H1 (cell line): Measurements from ENCODE around the gene FEZF1. TPM values are rescaled to one million over a fixed set of nuclear protein-coding genes. Genes with fewer than 3 reads are reported as not detected.

ENCODE experiments used
- CTCF ChIA-PET: fragments of 300-600 bp; sonication (Branson Sonifier 250); formaldehyde crosslinking; loops from one replicate; lab custom pipeline; 2021; ENCODE audit not compliant: partially characterized antibody; lab: Charles Lee
- POLR2A ChIA-PET: fragments of 300-600 bp; sonication (Branson Sonifier 250); formaldehyde crosslinking; loops from one replicate; lab custom pipeline; 2021; ENCODE audit warnings: inconsistent platforms; ENCODE audit not compliant: partially characterized antibody; lab: Charles Lee
- DNase-seq, 2 experiments: peaks; one replicate each; pipeline versions ENCODE4 v3.0.0 to v3.0.0-alpha.2; 2010 to 2022; ENCODE audit warnings: low spot score in 2 of 2, low read depth in 1 of 2, mixed read lengths in 1 of 2
- FAIRE-seq: peaks from 2 replicates; lab custom pipeline; 2011; peaks lifted over from hg19 to GRCh38; lab: Jason Lieb, UNC
- H2AFZ ChIP-seq: 2 replicates; pipeline ENCODE4 v1.8.1; 2012; ENCODE audit warnings: low read length, inconsistent platforms
- H2AK5ac ChIP-seq: 2 replicates; pipeline ENCODE4 v1.6.1; 2013; ENCODE audit warnings: low read depth, low read length
- H2BK120ac ChIP-seq: replicated peaks from 2 replicates; pipeline ENCODE3; 2013; ENCODE audit warnings: low read depth, low read length, inconsistent platforms
- H2BK12ac ChIP-seq: 2 replicates; pipeline ENCODE4 v1.6.1; 2013; ENCODE audit warnings: low read depth, low read length
- H2BK15ac ChIP-seq: 2 replicates; pipeline ENCODE4 v1.6.1; 2013; ENCODE audit warnings: low read length
- H2BK20ac ChIP-seq: 2 replicates; pipeline ENCODE4 v1.6.1; 2013; ENCODE audit warnings: low read length
- H2BK5ac ChIP-seq: 2 replicates; pipeline ENCODE4 v1.6.1; 2013; ENCODE audit warnings: low read depth, low read length
- H3K14ac ChIP-seq: 2 replicates; pipeline ENCODE4 v1.6.1; 2013; ENCODE audit warnings: inconsistent platforms; ENCODE audit not compliant: insufficient read length
- H3K18ac ChIP-seq: 2 replicates; pipeline ENCODE4 v1.6.1; 2013; ENCODE audit warnings: low read length; ENCODE audit errors: extremely low read depth
- H3K23ac ChIP-seq: 2 replicates; pipeline ENCODE4 v1.6.1; 2013; ENCODE audit warnings: inconsistent platforms; ENCODE audit not compliant: insufficient read length
- H3K23me2 ChIP-seq: 2 replicates; pipeline ENCODE4 v1.6.1; 2013; ENCODE audit warnings: low read depth, low read length
- H3K27ac ChIP-seq: 2 replicates; pipeline ENCODE4 v1.6.1; 2011; ENCODE audit warnings: low read depth, low read length, inconsistent platforms
- H3K27me3 ChIP-seq, 4 experiments: replicated peaks in 1 of 4; 1 replicate in 1 of 4; 2 replicates in 3 of 4; pipeline versions ENCODE4 v1.6.1 to v1.8.1; 2011 to 2013; ENCODE audit warnings: low read length in 3 of 4, mild to moderate bottlenecking in 3 of 4, inconsistent platforms in 2 of 4, mixed read lengths in 2 of 4, moderate library complexity in 1 of 4; ENCODE audit not compliant: control insufficient read depth in 3 of 4, insufficient read depth in 3 of 4; ENCODE audit errors: extremely low read depth in 1 of 4
- H3K36me3 ChIP-seq, 4 experiments: 2 replicates each; pipeline versions ENCODE4 v1.6.1 to v1.8.1; 2011 to 2013; ENCODE audit warnings: mild to moderate bottlenecking in 4 of 4, low read length in 3 of 4, moderate library complexity in 2 of 4, control low read depth in 1 of 4, inconsistent platforms in 1 of 4; ENCODE audit not compliant: insufficient read depth in 4 of 4, control insufficient read depth in 2 of 4
- H3K4ac ChIP-seq: replicated peaks from 2 replicates; pipeline ENCODE3; 2013; ENCODE audit warnings: low read length, low read depth, mixed read lengths, inconsistent platforms; ENCODE audit not compliant: insufficient read length
- H3K4me1 ChIP-seq, 4 experiments: replicated peaks in 1 of 4; 1 replicate in 1 of 4; 2 replicates in 3 of 4; pipeline versions ENCODE4 v1.6.1 to v1.8.1; 2011 to 2013; ENCODE audit warnings: low read length in 3 of 4, inconsistent platforms in 2 of 4, mixed read lengths in 1 of 4; ENCODE audit not compliant: insufficient read depth in 4 of 4, control insufficient read depth in 3 of 4
- H3K4me2 ChIP-seq, 2 experiments: 2 replicates each; pipeline versions ENCODE4 v1.6.1 to v1.8.1; 2011 to 2013; ENCODE audit warnings: low read depth in 2 of 2, low read length in 2 of 2, control low read depth in 1 of 2, inconsistent platforms in 1 of 2, mild to moderate bottlenecking in 1 of 2; ENCODE audit not compliant: insufficient read depth in 1 of 2
- H3K4me3 ChIP-seq, 4 experiments: fragments of 200-600, 300-600 bp in 1 of 4; sonication (generic), shearing (Covaris generic), sonication (Bioruptor Twin) in 1 of 4; 2 replicates each; pipeline versions ENCODE4 v1.5.1 to v1.8.1; 2011 to 2016; ENCODE audit warnings: low read length in 4 of 4, low read depth in 3 of 4, control low read depth in 2 of 4, inconsistent platforms in 2 of 4, mild to moderate bottlenecking in 2 of 4, mixed read lengths in 1 of 4, moderate library complexity in 1 of 4; ENCODE audit not compliant: insufficient read depth in 2 of 4; ENCODE audit errors: extremely low read depth in 1 of 4
- H3K56ac ChIP-seq: replicated peaks from 2 replicates; pipeline ENCODE3; 2013; ENCODE audit warnings: low read depth, mild to moderate bottlenecking, mixed read lengths, low read length, inconsistent platforms; ENCODE audit not compliant: insufficient read length
- H3K79me1 ChIP-seq: 2 replicates; pipeline ENCODE4 v1.6.1; 2013; ENCODE audit warnings: low read depth, low read length, control low read depth
- H3K79me2 ChIP-seq, 2 experiments: 2 replicates each; pipeline versions ENCODE4 v1.6.1 to v1.8.1; 2012 to 2013; ENCODE audit warnings: low read length in 2 of 2, mild to moderate bottlenecking in 2 of 2, inconsistent platforms in 1 of 2; ENCODE audit not compliant: insufficient read depth in 2 of 2, control insufficient read depth in 1 of 2
- H3K9ac ChIP-seq, 4 experiments: replicated peaks in 1 of 4; 1 replicate in 1 of 4; 2 replicates in 3 of 4; pipeline versions ENCODE4 v1.6.1 to v1.8.1; 2011 to 2013; ENCODE audit warnings: low read depth in 3 of 4, low read length in 3 of 4, control low read depth in 2 of 4, mild to moderate bottlenecking in 2 of 4, moderate library complexity in 2 of 4, inconsistent platforms in 1 of 4; ENCODE audit errors: extremely low read depth in 1 of 4
- H3K9me3 ChIP-seq, 2 experiments: 2 replicates each; pipeline versions ENCODE4 v1.6.1 to v1.8.1; 2012 to 2013; ENCODE audit warnings: mild to moderate bottlenecking in 2 of 2, moderate library complexity in 2 of 2, control low read depth in 1 of 2, inconsistent platforms in 1 of 2, low read depth in 1 of 2, low read length in 1 of 2, mixed read lengths in 1 of 2; ENCODE audit not compliant: insufficient read depth in 2 of 2
- H4K20me1 ChIP-seq, 2 experiments: replicated peaks in 1 of 2; 2 replicates each; pipeline versions ENCODE3 to v1.8.1; 2011 to 2013; ENCODE audit warnings: inconsistent platforms in 2 of 2, low read length in 2 of 2, mild to moderate bottlenecking in 1 of 2; ENCODE audit not compliant: insufficient read depth in 2 of 2, control insufficient read depth in 1 of 2
- H4K5ac ChIP-seq: 2 replicates; pipeline ENCODE4 v1.6.1; 2013; ENCODE audit warnings: low read length, low read depth, mixed read lengths, inconsistent platforms; ENCODE audit not compliant: insufficient read length
- H4K8ac ChIP-seq: 2 replicates; pipeline ENCODE4 v1.8.0; 2013; ENCODE audit warnings: mild to moderate bottlenecking, moderate library complexity, low read length, inconsistent platforms; ENCODE audit not compliant: insufficient read depth; ENCODE audit errors: extremely low read depth
- H4K91ac ChIP-seq: replicated peaks from 2 replicates; pipeline ENCODE3; 2013; ENCODE audit warnings: low read length, mixed read lengths, inconsistent platforms; ENCODE audit not compliant: insufficient read length
- BACH1 ChIP-seq: IDR thresholded peaks from 2 replicates; pipeline ENCODE4 v1.6.1; 2012; ENCODE audit warnings: low read length, improper control_type of control experiment
- CTBP2 ChIP-seq: IDR thresholded peaks from 2 replicates; pipeline ENCODE4 v1.7.0; 2011; ENCODE audit warnings: borderline replicate concordance, mild to moderate bottlenecking, moderate library complexity, mixed read lengths, low read length; ENCODE audit not compliant: insufficient read depth, insufficient read length
- GTF2F1 ChIP-seq: IDR thresholded peaks from 2 replicates; pipeline ENCODE4 v1.6.1; 2012; ENCODE audit warnings: low read depth, low read length, improper control_type of control experiment, borderline replicate concordance
- JUND ChIP-seq: IDR thresholded peaks from 2 replicates; pipeline ENCODE4 v1.6.1; 2011; ENCODE audit warnings: mild to moderate bottlenecking, improper control_type of control experiment, low read length
- KDM5A ChIP-seq: fragments of 200-600 bp; IDR thresholded peaks from 2 replicates; pipeline ENCODE4 v1.7.1; 2012; ENCODE audit warnings: mild to moderate bottlenecking, low read length, inconsistent platforms, mixed read lengths
- NRF1 ChIP-seq: IDR thresholded peaks from 2 replicates; pipeline ENCODE4 v1.6.1; 2011; ENCODE audit warnings: mild to moderate bottlenecking, low read depth, low read length, improper control_type of control experiment
- POLR2A ChIP-seq, 2 experiments: IDR thresholded peaks; 1 replicate in 1 of 2; 2 replicates in 1 of 2; pipeline ENCODE4 v1.6.1; 2011; ENCODE audit warnings: low read depth in 2 of 2, low read length in 2 of 2, mild to moderate bottlenecking in 2 of 2; ENCODE audit errors: control extremely low read depth in 1 of 2
- POU5F1 ChIP-seq: IDR thresholded peaks from 2 replicates; pipeline ENCODE4 v1.6.1; 2011; ENCODE audit warnings: low read depth, mild to moderate bottlenecking, low read length, moderate library complexity
- RAD21 ChIP-seq, 2 experiments: IDR thresholded peaks in 1 of 2; conservative IDR thresholded peaks in 1 of 2; 2 replicates each; pipeline ENCODE4 v1.6.1; 2011; ENCODE audit warnings: low read depth in 2 of 2, low read length in 2 of 2, improper control_type of control experiment in 1 of 2, inconsistent platforms in 1 of 2, mild to moderate bottlenecking in 1 of 2, moderate library complexity in 1 of 2
- SIN3A ChIP-seq, 2 experiments: IDR thresholded peaks in 1 of 2; conservative IDR thresholded peaks in 1 of 2; 2 replicates each; pipeline ENCODE4 v1.6.1; 2011 to 2012; ENCODE audit warnings: low read length in 2 of 2, improper control_type of control experiment in 1 of 2, low read depth in 1 of 2, mild to moderate bottlenecking in 1 of 2
- WGBS, 2 experiments: shearing (Covaris generic) in 1 of 2; methylation state at CpG; one replicate each; pipeline versions ENCODE4 v1.1.6 to v1.1.7; 2013 to 2015; ENCODE audit warnings: low lambda C conversion rate in 2 of 2, mixed read lengths in 2 of 2, inconsistent platforms in 1 of 2, low coverage in 1 of 2, missing lambda C conversion rate in 1 of 2; ENCODE audit not compliant: insufficient replicate concordance in 2 of 2, insufficient coverage in 1 of 2, insufficient read length in 1 of 2; ENCODE audit errors: extremely low coverage in 1 of 2, missing lambda C conversion rate in 1 of 2; 5-methylcytosine and 5-hydroxymethylcytosine counted together
- polyA plus RNA-seq, 7 experiments: library from polyadenylated mRNA; depleted of rRNA in 3 of 7; stranded (reverse) in 5 of 7; unstranded in 2 of 7; fragments of >200 nt in 5 of 7; fragments of 200-250 nt in 2 of 7; gene quantifications; 1 replicate in 5 of 7; 2 replicates in 1 of 7; 4 replicates in 1 of 7; pipeline versions ENCODE4 v1.2.1 to v1.2.3, GENCODE V29; 2011 to 2013; ENCODE audit warnings: missing spikeins in 2 of 7, mixed read lengths in 2 of 7
- total RNA-seq: library from RNA; stranded (reverse); fragmentation: NEBNext Ultra II Directional; extraction: Animal tissue kit (Norgen Biotek cat#: 25700); gene quantifications from 2 replicates; pipeline ENCODE4 v1.2.1, GENCODE V29; 2021

FEZF1 gene
- total and polyA plus RNA-seq, 2 of the 8 experiments (the other 6 are each of a cell fraction or from before 2014, with no cell fraction given) = 10.6 to 15.7 TPM

DNA sequence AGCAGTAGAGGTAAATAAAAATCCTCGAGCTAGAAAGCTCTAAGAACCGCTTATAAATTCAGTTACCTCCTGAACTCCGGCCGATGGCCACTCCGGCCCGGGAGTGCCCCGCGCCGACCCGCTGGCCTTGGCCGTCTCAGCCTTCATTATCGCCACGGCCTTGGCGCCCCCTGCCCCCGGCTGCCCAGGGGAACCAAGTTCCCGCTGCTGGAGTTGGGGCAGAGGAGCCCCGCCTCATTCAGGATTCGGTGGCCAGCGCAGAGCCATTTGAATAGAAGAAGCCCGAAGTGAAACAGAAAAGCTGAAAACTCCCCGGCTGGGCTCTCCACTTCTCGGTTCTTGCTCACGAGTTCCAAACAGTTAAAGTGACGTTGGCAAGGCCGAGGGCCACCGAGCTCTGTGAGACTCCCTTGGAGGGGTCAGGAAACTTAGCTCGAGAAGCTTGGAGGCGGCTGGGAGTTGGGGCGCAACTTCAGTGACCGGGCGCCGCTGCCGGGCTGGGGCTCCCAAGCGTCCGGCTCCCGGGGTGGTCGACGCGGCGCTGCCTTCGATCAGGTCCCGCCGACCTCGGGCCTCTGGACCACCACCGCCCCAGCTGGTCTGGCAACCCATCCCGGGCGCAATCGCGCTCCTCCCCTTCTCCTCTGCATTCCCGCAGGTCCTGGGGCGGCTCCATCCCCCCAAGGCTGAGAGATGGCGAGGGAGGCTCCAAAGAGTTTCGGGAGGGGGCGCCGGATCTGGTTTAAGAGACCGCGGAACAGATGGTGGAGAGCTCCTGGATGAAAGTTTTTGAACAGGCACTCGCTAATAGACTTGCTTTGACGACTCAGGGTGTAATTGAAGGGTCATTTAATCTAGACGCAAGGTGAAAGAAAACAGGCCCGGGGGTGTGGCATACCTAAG lies 5.8 kb upstream of the FEZF1 start:
- Histone ChIP-seq H3K23me2 (peaks cover 34% of the 10 kb centered on the region; the same call in 1 of the 2 replicates), H3K4me2 (peak overlapping the region; percentile 78 to 79), H3K79me2 (peaks cover 0 to 26% of the 10 kb centered on the region in 2 experiments; a peak in 3 of 4 replicates), H3K56ac (no peak overlapping the region), H3K4me3 (peak overlapping the region; percentile 70 to 89 (median 84)), H3K4ac (no peak overlapping the region), H3K79me1 (no peaks in the 10 kb centered on the region), H3K9me3 (no peaks in the 10 kb centered on the region), H2BK12ac (no peak overlapping the region), H2BK20ac (0 out of 2 replicates have a peak overlapping the region, but pooled peaks have one; percentile 35), H4K8ac (peak overlapping the region; percentile 72; the same call in 1 of the 2 replicates), H2BK15ac (no peak overlapping the region), H2AK5ac (no peak overlapping the region), H3K23ac (no peak overlapping the region), H3K27me3 (peaks cover 5 to 63% (median 35%) of the 10 kb centered on the region in 4 experiments), H2AFZ (peak overlapping the region; percentile 56), H3K18ac (no peak overlapping the region; the same call in 1 of the 2 replicates), H4K5ac (peak overlapping the region; percentile 27), H2BK5ac (no peak overlapping the region; the same call in 1 of the 2 replicates), H4K20me1 (no peaks in the 10 kb centered on the region), H3K27ac (no peak overlapping the region; the same call in 1 of the 2 replicates), H2BK120ac (no peak overlapping the region), H3K4me1 (peaks cover 9 to 26% (median 18%) of the 10 kb centered on the region in 4 experiments; a peak in 6 of 7 replicates), H3K36me3 (peaks cover 0 to 8% (median 0%) of the 10 kb centered on the region in 4 experiments; a peak in 1 of 8 replicates), H3K9ac (peak overlapping the region in 3 of 4 experiments; percentile 34 to 39 (median 36); a peak in 5 of 7 replicates), H4K91ac (no peak overlapping the region), H3K14ac (no peak overlapping the region)
- FAIRE-seq (no peak), DNase-seq (peak in 1 of 2 experiments; percentile 90)
- POLR2A ChIA-PET = interaction anchor here (0.6 to 1.6 kb wide), 7 partner anchors 8 to 194 kb away, joined by 3 to 8 read pairs (median 4); no protein-coding TSS in a partner anchor
- WGBS, 2 experiments = 1% methylated on average over 60 of the region's 61 CpGs; no CpG with 5 or more reads in 1 of the 2 experiments
- CTCF ChIA-PET = interaction anchor here (0.6 to 3.1 kb wide), 14 partner anchors 10 to 218 kb away, joined by 3 to 11 read pairs (median 3); no protein-coding TSS in a partner anchor
- TF ChIP-seq NRF1 (no peak), RAD21 (IDR thresholded peaks at IDR 0.05 in 1 of 2, conservative IDR thresholded peaks at IDR 0.05 in 1 of 2; ENCODE audit: low read depth in 2 of 2, low read length in 2 of 2) (peak; percentile 29 to 49; a peak in 3 of 4 replicates), BACH1 (no peak), GTF2F1 (no peak), SIN3A (conservative IDR thresholded peaks at IDR 0.05 in 1 of 2, IDR thresholded peaks at IDR 0.05 in 1 of 2; ENCODE audit: low read depth in 1 of 2, low read length in 2 of 2) (peak; percentile 48 to 91; a peak in 2 of 4 replicates), CTBP2 (peak; percentile 93), POLR2A (IDR thresholded peaks at IDR 0.05; ENCODE audit: control extremely low read depth in 1 of 2, low read depth in 2 of 2, low read length in 2 of 2) (peak in 1 of 2 experiments; percentile 49; a peak in 1 of 3 replicates), JUND (no peak), KDM5A (no peak), POU5F1 (no peak)
